D721Med (cell line): ENCODE data around the gene PIK3C2G.

Source experiments
- DNase-seq: peaks from one replicate; pipeline ENCODE4 v3.0.0; 2011; ENCODE audit warnings: low spot score; ENCODE audit not compliant: insufficient read length
- FAIRE-seq: peaks from 2 replicates; lab custom pipeline; 2011; peaks lifted over from hg19 to GRCh38; lab: Jason Lieb, UNC
- CTCF ChIP-seq: IDR thresholded peaks from 2 replicates; pipeline ENCODE4 v1.5.1; 2012; ENCODE audit warnings: mild to moderate bottlenecking, control low read depth; ENCODE audit not compliant: insufficient read depth; ENCODE audit errors: missing control alignments

The PIK3C2G gene

GRCh38 chr12:18578191-18578590 is 316.9 kb downstream of the PIK3C2G start:
- TF ChIP-seq CTCF, result no peak
- FAIRE-seq (no peak), DNase-seq (no peak)

GRCh38 chr12:18580291-18580690 is 319.0 kb downstream of the PIK3C2G start:
- FAIRE-seq, result peak; percentile 11
- TF ChIP-seq CTCF, result no peak
- no peak for DNase-seq

GRCh38 chr12:18580706-18581105 is 319.4 kb downstream of the PIK3C2G start:
- no peak for TF ChIP-seq CTCF
- no peak for FAIRE-seq
- no peak for DNase-seq

- FAIRE-seq, result no peak
- no peak for DNase-seq
- TF ChIP-seq CTCF, result no peak
Measured at GRCh38 chr12:18581232-18581962, 320.1 kb downstream of the PIK3C2G start.

- TF ChIP-seq CTCF, result no peak
- DNase-seq, result no peak
- no peak for FAIRE-seq
Measured at GRCh38 chr12:18583655-18584054, 322.3 kb downstream of the PIK3C2G start.

- no peak for TF ChIP-seq CTCF
- no peak for FAIRE-seq
- DNase-seq, result no peak
Measured at GRCh38 chr12:18586581-18586980, 325.3 kb downstream of the PIK3C2G start.

- DNase-seq (no peak), FAIRE-seq (no peak)
- TF ChIP-seq CTCF, result no peak
Measured at GRCh38 chr12:18589316-18589715, 328.0 kb downstream of the PIK3C2G start.
